NCI-H524 treated with DMSO at 0.1 percent for 48 hours (cell line): ENCODE measurements around the gene F7.
"Not testable (repeated sequence)": the region's sequence is repeated elsewhere in the genome, so short reads cannot be mapped to it uniquely, and the experiment has no call there.

Experiments used
- DNase-seq: peaks from one replicate; lab custom pipeline; 2025; lab: John Stamatoyannopoulos, UW

Gene F7

DNA sequence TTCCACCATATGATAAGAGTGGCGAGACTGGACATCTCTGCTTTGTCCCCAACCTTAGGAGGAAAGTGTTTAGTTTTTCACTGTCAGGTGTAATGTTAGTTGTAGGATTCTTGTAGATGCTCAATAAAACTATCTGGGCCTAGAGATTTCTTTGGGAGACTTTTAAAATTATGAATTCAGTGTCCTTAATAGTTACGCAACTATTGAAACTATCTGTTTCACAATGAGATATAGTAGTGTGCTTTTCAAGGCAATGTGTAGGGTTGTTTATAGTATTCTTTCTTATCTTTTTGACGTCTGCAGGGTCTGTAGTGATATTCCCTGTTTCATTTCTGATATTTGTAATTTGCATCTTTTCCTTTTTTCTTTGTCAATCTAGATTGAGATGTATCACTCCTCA, 33.2 kb upstream of the F7 start:
- no peak for DNase-seq

DNA sequence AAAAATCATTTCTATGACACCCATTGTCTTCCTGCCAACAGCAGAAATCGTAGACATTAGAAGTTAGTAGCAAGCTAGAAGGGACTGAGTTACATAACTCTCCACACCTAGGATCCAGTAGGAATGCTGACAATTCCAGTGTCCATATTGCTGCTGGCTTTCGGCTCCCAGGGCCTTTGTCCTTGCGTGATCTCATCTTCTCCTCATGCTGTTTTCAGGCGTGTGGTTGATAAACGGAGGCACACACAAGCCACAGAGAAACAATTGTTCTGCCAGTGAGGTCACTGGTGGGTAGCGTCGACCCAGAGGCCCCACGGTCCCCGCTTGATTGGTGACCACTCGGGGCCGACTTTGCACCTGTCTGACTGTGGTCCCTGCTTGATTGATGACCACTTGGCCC, 31.6 kb upstream of the F7 start:
- DNase-seq = no peak

DNA sequence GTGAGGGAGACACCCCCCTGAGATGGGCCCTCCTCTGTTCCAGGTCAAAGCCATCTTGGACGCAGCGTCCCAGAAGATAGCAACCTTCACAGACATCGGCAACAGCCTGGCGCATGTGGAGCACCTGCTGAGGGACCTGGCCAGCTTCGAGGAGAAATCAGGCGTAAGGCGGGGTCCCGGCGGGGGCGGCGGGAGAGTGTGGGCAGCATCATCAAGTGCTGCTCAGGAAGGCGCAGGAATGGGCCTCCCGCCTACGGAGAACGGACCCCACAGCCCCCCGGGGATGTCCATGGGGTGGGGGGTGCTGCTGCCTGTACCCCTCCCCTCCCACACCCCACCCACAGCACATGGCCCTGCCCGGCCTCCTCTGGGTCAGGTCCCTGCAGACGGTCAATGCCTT, 31.2 kb upstream of the F7 start:
- no peak for DNase-seq

DNA sequence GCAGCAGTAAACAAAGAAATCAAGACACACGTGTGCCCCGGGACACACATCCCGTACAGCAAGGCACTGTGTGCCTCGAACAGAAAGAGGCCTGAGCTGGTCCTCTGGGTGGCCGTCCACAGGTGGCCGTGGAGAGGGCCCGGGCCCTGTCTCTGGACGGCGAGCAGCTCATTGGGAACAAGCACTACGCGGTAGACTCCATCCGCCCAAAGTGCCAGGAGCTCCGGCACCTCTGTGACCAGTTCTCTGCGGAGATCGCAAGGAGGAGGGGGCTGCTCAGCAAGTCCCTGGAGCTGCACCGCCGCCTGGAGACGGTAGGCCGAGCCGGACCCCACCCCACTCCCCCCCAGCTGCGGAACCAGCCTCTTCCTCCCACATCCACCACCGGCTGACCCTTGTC, 30.7 kb upstream of the F7 start:
- DNase-seq = no peak

DNA sequence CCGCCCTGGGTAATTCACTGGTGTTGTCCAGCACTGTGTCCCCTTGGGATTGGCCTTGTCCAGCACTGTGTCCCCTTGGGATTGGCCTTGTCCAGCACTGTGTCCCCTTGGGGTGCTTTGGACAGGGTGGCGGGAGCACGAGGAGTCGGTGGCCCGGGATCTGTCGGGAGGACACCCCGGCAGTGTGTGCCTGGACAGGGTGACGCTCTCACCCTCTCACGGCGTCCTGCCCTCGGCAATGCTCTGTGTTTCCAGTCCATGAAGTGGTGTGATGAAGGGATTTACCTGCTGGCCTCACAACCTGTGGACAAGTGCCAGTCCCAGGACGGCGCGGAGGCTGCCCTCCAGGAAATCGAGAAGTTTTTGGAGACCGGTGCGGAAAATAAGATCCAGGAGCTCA, 29.9 kb upstream of the F7 start:
- no peak for DNase-seq

DNA sequence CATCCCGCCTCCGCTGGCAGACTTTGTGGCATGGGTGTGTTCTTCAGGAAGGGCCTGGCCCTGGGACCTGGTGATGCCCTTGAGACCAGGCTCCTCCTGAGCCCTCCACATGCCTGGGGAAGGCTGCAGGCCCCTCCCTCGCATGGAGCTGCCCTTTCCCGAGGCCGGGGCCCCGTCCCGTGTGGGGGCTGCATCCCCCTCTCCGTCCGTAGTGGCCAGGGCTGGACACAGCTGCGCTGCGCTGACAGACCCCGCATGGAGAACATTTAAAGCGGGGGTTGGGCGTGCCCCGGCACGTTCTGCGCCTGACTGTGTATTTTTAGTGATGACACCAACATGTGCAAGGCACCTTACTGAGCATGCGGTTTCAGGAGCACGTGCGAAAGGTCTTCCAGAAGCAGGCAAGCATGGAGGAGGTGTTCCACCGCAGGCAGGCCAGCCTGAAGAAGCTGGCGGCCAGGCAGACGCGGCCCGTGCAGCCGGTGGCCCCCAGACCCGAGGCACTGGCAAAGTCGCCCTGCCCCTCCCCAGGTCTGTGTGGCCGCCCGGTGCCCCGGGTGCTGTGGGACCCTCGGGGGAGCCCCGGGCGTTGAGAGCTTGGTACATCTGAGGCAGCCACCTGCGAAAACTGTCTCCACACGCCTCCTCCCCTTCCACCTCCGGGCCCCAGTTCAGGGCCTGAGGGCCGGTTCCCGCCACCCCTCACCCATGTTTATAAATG, 28.8 kb upstream of the F7 start:
- DNase-seq = no peak

DNA sequence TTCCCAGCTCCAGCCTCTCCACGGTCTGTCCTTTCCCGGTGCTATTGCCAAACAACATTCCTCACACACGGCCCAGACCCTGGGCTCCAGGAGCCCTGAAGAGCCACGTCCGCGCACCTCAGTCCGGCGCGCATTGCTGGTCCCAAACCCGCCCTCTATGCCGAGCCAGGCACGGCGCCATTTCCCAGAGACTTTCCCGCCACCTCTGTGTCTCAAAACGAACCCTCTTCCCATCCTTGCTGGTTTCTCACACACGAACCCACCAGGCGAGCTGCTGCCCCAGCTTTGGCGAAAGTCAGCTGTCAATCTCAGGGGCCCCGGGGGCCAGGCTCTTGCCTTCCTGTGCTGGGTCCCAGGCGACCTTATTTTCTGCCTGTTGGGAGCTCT, 28.0 kb upstream of the F7 start:
- no peak for DNase-seq

DNA sequence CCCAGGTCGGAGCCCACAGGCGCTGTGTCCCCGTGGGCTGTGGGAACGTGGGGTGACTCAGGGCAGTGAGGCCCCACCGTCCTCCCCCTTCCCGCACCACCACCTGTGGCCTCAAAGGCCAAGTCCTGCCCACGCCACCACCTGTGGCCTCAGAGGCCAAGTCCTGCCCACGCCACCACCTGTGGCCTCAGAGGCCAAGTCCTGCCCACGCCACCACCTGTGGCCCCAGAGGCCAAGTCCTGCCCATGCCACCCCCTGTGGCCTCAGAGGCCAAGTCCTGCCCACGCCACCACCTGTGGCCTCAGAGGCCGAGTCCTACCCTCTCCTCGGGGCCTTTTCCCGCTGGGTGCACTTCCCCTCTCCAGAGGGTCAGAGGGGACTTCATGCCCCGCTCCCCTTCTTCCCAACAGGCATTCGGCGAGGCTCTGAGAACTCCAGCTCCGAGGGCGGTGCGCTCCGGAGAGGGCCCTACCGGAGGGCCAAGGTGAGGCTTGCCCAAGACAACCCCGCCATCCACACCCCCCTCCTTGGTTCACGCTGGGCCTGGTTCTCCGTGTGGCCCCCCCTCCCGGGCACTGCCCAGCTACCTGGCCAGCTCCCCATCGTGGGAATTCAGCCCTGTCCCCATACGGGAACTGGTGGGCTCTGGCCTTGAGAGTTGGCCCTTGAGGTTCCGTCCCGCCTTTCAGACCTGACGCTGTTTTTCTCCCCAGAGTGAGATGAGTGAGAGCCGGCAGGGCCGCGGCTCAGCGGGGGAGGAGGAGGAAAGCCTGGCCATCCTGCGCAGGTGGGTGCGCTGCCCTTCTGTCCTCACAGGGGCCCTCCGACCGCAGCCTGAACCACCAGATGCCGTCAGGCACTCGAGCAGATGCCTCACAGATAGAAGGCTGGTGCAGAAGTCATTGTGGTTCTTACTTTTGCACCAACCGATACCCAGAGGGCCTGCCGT, 27.4 kb upstream of the F7 start:
- peak; percentile 62 for DNase-seq

DNA sequence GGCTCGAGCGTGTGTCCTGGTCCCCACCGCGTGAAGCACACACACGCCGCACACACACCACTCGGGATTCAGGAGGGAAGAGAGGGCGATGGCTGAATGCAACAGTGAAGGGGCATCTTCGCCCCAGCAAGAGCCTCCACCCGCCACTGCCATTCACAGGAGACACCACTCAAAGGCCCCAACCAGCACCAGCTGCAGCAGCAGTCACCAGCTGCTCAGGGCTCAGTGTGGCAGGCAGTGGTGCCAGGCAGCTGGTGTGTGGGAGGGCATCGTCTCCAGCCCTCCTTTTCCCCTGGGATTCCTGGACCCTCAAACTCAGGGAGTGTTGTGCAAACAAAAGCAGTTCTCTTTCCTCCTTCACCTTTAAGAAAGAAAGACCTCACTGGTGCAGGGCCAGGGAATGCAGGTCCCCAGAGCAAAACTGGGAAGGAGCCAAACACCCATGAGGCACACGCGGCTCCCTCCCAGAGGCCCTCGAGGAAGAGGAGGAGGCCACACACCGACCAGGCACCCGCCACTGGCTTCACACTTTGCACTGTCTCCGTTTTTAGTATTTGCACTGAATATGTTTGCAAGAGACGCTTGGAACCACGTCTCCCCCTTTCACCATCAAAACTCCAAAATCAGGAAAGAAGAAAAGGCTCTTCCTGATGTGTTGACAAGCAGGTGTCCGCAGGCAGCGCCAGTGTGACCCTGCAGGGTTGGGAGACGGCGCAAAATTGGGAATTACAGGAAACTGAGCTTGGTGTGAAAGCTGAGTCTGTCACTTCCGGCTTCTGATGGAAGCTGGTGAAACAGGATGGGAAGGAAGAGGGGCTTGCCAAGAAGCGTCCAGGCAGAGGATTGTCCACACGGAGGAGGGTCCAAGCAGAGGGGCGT, 26.4 kb upstream of the F7 start:
- peak; percentile 62 for DNase-seq

DNA sequence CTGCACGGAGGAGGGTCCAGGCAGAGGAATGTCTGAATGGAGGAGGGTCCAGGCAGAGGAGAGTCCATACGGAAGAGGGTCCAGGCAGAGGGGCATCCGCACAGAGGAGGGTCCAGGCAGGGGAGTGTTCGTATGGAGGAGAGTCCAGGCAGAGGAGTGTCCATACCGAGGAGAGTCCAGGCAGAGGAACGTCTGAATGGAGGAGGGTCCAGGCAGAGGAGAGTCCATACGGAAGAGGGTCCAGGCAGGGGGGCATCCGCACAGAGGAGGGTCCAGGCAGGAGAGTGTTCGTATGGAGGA, 25.9 kb upstream of the F7 start:
- DNase-seq = not testable (repeated sequence)

DNA sequence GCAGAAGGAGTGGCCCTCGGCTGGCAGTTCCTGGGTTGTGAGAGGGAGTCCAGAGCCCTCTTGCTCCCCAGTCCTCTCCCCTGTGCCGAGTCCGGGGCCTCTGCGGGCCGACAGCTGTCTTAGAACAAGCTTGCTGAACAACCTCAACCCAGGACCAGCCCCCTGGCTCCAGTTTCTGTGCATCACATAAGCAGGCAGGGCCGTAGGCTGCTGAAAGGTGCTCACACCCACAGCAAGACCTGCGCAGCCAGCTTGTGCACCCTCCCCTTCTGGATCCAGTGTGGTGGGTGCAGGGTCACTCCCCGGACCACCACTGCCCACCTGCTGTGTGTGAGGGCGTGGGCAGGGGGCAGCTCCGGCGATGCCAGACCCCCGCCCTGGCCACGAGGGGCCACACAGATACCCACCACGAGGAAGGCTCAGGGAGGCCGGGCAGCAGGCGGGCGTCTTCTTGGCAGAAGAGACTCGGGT, 25.2 kb upstream of the F7 start:
- no peak for DNase-seq

DNA sequence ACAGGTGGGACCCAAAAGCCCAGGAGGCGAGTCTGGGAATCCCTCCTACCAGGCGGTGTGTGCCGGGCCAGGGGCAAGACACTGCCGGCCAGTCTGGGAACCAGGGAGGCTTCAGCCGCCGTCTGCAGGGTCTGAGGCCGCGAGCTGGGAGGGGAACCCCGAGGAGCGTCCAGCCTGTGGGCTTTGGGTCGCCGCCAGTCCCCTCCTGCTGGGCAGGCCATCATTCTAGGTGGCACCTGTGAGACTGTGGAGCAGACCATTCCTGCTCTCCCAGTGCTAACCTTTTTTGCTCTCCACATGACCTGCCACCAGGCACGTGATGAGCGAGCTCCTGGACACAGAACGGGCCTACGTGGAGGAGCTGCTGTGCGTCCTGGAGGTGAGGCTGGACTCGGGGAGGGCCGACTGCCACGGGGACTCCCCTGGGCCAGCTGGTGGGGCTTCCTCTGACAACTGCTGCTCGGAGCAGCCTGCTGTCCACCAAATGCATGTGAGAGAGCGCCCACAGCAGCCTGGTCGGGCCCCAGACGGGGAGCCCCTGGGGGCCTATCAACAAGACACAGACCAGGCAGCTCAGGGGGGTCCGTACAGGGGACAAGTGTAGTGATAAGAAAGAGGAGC, 24.6 kb upstream of the F7 start:
- no peak for DNase-seq

DNA sequence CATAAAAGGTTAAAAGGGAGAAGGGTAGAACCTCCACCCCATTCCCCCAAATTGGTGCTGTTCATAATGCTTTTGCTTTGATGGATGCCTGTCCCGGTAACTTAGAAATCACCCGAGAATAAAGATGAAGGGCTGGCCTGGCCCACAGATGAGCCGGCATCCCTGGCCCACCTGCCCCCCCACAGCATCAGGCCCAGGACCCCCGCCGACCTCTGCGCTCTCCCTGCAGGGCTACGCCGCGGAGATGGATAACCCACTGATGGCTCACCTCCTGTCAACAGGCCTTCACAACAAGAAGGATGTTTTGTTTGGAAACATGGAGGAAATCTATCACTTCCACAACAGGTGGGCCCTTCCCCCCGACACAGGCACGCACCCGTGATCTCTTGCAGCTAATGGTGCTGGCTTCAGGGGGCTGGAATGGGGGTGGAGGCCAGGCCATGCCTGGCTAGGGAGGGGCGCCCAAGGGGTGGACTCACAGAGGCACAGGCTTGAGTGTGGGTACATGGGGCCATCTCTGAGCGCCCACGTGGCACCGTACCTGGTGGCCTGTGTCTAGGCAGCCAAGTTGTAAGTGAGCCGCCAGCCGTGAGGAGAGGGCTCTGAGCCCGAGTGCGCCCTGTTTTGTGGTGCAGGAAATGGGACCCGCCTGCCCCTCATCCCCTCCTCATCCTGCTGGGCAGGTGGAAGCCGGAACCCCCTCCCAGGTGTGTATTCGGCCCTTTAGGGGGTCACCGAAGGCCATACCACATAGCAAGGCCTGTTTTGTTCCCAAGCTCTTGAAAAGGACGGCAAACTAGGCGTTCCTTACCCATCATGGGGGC, 23.2 kb upstream of the F7 start:
- DNase-seq = no peak

DNA sequence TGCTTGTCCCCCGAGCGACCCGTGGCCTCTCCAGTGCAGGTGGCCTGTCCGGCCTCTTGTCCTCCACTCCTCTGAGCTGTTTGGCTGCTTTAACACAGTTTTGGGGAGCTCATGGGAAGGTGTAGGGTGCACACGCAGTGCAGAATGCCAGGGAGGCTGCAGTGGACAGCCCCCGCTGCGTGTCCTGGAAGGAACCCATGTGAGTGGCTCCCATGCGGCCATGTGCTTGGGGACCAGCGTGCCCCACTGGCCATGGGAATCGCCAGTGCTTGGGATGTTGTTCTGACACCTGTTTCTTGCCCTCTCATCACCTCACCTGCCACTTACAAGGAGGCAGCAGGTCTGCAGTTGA, 22.6 kb upstream of the F7 start:
- DNase-seq = no peak

DNA sequence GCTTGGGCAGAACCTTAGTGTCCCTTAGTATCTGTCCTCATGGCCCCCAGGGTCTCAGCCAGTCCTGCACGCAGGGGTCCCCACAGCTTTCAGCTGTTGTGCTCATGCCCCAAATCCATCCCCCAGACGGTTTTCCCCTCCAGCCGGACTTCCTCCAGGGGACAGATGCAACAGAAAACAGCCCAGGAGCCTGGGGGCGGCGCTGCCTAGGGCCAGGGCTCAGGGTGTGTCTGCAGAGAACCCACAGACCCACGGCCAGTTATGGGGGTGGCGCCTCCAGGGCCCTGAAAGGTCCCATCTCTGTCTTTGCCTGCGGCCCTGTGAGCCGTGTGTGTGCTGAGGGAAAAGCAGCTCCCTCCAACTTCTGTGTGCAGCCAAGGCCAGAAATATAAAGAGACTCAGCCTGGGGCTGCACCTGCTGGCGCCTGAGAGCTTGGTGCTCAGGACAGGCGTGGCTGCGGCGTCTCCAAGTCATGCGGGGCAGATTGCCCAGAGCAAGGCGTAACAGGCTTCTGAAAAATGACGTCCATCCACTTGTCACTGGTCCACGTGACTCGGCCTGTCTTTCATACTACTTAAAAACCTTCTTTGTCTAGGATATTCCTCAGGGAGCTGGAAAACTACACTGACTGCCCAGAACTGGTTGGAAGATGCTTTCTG, 22.1 kb upstream of the F7 start:
- DNase-seq = peak; percentile 43

DNA sequence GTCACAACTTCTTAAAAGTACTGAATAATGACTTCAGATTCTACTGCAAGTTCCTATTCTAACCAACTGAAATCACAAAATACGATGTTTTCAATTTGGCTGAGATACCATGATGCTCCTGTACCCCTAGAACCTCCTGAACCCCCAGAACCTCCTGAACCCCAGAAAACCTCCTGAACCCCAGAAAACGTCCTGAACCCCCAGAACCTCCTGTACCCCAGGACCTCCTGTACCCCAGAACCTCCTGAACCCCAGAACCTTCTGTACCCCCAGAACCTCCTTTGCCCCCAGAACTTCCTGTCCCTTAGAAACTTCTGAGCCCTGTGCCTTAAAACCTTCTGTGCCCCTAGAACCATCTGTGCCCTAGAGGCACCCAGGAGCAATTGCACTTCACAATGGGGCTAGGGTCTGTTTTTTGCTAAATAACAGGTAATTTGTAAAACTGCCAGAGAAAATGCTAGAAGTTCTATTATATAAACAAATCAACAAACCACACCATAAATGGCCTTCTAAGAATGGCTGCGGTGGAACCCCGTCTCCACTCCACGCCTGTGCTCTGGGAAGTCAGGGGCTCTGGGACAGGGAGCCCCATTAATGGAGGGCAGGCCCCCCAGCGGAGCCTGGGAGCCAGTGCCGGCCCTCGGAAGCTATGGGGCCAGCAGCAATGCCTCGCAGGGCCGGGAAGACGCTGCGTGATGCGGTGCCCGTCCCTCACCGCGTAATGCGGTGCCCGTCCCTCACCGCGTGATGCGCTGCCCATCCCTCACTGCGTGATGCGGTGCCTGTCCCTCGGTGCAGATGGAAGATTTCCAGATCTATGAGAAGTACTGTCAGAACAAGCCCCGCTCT, 21.3 kb upstream of the F7 start:
- DNase-seq = no peak

DNA sequence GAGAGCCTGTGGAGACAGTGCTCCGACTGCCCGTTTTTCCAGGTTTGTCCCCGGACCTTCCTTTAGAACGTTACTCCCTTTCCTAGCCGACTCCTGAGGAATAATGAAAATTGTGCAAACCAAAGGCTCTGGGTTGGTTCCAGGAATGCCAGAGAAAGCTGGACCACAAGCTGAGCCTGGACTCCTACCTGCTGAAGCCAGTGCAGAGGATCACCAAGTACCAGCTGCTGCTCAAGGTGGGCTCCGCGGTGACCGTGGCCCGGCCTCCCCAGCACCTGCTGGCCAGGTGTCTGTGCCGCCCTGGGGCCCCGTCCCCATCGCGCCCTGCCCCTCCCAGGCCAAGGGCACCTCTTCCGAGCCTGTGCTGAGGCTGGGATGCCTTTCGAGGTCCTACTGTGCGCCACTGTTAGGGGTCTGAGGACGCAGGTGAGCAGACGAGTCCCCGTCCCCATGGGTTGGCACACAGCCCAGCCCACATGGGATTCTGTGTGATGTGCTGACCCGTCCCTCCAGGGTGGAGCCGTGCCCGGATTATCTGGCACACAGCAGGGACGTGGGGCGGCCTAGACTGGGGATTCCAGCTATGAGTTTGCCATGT, 20.5 kb upstream of the F7 start:
- no peak for DNase-seq

DNA sequence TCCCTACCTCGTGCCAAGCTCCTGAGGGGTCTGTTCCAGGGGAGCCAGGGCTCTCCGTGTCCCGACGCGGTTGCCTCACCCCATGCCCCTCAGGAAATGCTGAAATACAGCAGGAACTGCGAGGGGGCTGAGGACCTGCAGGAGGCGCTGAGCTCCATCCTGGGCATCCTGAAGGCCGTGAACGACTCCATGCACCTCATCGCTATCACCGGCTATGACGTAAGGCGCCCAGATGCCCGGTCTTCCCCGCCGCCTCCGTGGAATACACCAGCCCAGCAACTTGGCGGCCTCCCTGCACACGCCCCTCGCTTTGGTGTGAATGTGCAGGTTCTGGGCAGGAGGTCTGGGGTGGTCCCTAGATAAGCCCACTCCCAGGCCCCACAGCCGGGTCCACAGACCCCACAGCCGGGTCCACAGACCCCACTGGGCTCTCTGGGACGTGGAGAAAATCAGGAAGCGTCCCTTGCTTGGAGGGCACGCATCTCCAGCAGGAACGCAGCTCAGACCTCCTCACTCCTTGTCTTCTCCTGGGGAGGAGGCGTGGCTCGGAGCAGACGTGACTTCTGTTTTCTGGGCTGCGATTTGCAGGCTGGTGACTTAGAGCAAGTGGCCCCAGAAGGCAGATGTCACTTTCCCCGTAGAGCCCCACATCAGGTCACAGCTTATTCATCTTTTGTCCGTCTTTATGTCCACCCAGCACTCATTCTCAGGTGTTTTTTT, 19.4 kb upstream of the F7 start:
- no peak for DNase-seq
